RWPE2 (cell line): ENCODE results near the gene OOSP3.

ENCODE experiments used
- ATAC-seq: fragments of 200-7000 bp; cut with Tn5 transposase; 3 replicates; pipeline ENCODE4 v1.9.1; 2021; ENCODE audit warnings: low read depth
- DNase-seq: peaks from one replicate; pipeline ENCODE4 v3.0.0-alpha.2; 2020; ENCODE audit warnings: low spot score
- H3K27ac ChIP-seq: fragments of 450-650 bp; 2 replicates; pipeline ENCODE4 v1.5.1; 2017; ENCODE audit warnings: mild to moderate bottlenecking; ENCODE audit not compliant: poor library complexity, severe bottlenecking
- H3K27me3 ChIP-seq: fragments of 250-450 bp; sonication (Bioruptor Pico); 2 replicates; pipeline ENCODE4 v1.5.1; 2021; ENCODE audit warnings: mild to moderate bottlenecking, moderate library complexity; ENCODE audit not compliant: insufficient read depth, poor library complexity, severe bottlenecking
- H3K36me3 ChIP-seq: fragments of 250-450 bp; sonication (Bioruptor Pico); 2 replicates; pipeline ENCODE4 v1.5.1; 2020; ENCODE audit warnings: low read depth, mild to moderate bottlenecking, moderate library complexity
- H3K4me1 ChIP-seq: fragments of 250-450 bp; sonication (Bioruptor Pico); 2 replicates; pipeline ENCODE4 v1.5.1; 2021; ENCODE audit warnings: mild to moderate bottlenecking, moderate library complexity; ENCODE audit not compliant: insufficient read depth, poor library complexity, severe bottlenecking
- H3K4me3 ChIP-seq: fragments of 250-450 bp; sonication (Bioruptor Pico); 2 replicates; pipeline ENCODE4 v1.5.1; 2021; ENCODE audit warnings: mild to moderate bottlenecking, moderate library complexity; ENCODE audit not compliant: severe bottlenecking
- H3K9me3 ChIP-seq: fragments of 250-450 bp; sonication (Bioruptor Pico); 2 replicates; pipeline ENCODE4 v1.5.1; 2021; ENCODE audit warnings: mild to moderate bottlenecking, moderate library complexity; ENCODE audit not compliant: severe bottlenecking
- CTCF ChIP-seq: fragments of 450-650 bp; IDR thresholded peaks from one replicate; pipeline ENCODE4 v1.5.1; 2017; ENCODE audit warnings: mild to moderate bottlenecking, moderate library complexity; ENCODE audit not compliant: poor library complexity, severe bottlenecking

Gene OOSP3

GRCh38 chr11:59878575-59878974 lies at the start of gene OOSP3:
TSS of gene OOSP3 (plus strand) at chr11:59878782. CDS start at chr11:59878809, 27 bp downstream.
- no peak for TF ChIP-seq CTCF
- H3K27ac ChIP-seq: no peak within 1 kb of the TSS
- H3K9me3 ChIP-seq: no peaks in the 10 kb centered on the region
- H3K4me3 ChIP-seq: no peak within 1 kb of the TSS
- no peaks in the 10 kb centered on the region for H3K27me3 ChIP-seq
- no peaks in the 10 kb centered on the region for H3K4me1 ChIP-seq
- no peaks in the 10 kb centered on the region for H3K36me3 ChIP-seq
- DNase-seq: no peak
- no peak for ATAC-seq

- H3K4me3 ChIP-seq: no peak overlapping the region
- H3K36me3 ChIP-seq: no peaks in the 10 kb centered on the region
- DNase-seq (no peak), ATAC-seq (no peak)
- no peaks in the 10 kb centered on the region for H3K9me3 ChIP-seq
- no peaks in the 10 kb centered on the region for H3K4me1 ChIP-seq
- no peak overlapping the region for H3K27ac ChIP-seq
- H3K27me3 ChIP-seq: no peaks in the 10 kb centered on the region
- no peak for TF ChIP-seq CTCF
Observed at GRCh38 chr11:59829358-59829757, 49.2 kb upstream of the OOSP3 start.

- ATAC-seq (no peak), DNase-seq (no peak)
- Histone ChIP-seq H3K4me1 (no peaks in the 10 kb centered on the region), H3K27ac (no peak overlapping the region), H3K36me3 (no peaks in the 10 kb centered on the region), H3K4me3 (no peak overlapping the region), H3K27me3 (no peaks in the 10 kb centered on the region), H3K9me3 (no peaks in the 10 kb centered on the region)
- TF ChIP-seq CTCF: no peak
Observed at GRCh38 chr11:59833602-59834001, 45.0 kb upstream of the OOSP3 start.

GRCh38 chr11:59839615-59840014 lies 39.0 kb upstream of the OOSP3 start:
- no peak for ATAC-seq
- no peak overlapping the region for H3K27ac ChIP-seq
- no peak for DNase-seq
- H3K4me1 ChIP-seq: no peaks in the 10 kb centered on the region
- TF ChIP-seq CTCF: no peak
- H3K9me3 ChIP-seq: no peaks in the 10 kb centered on the region
- no peaks in the 10 kb centered on the region for H3K36me3 ChIP-seq
- no peak overlapping the region for H3K4me3 ChIP-seq
- no peaks in the 10 kb centered on the region for H3K27me3 ChIP-seq

GRCh38 chr11:59841514-59841913 lies 37.1 kb upstream of the OOSP3 start:
- ATAC-seq (no peak), DNase-seq (no peak)
- no peak overlapping the region for H3K4me3 ChIP-seq
- H3K9me3 ChIP-seq: no peaks in the 10 kb centered on the region
- H3K4me1 ChIP-seq: no peaks in the 10 kb centered on the region
- H3K27me3 ChIP-seq: no peaks in the 10 kb centered on the region
- H3K36me3 ChIP-seq: no peaks in the 10 kb centered on the region
- no peak for TF ChIP-seq CTCF
- no peak overlapping the region for H3K27ac ChIP-seq
